Activated CD4-positive, alpha-beta T cell treated with anti-CD3 and anti-CD28 coated beads for 36 hours (primary cell): Measurements from ENCODE around the gene PI4KA. TPM values are rescaled to one million over a fixed set of nuclear protein-coding genes. Genes with fewer than 3 reads are reported as not detected.
A peak's percentile ranks its signal among the peaks of the same experiment; 100 is the strongest.
"Not testable (repeated sequence)": the region's sequence is repeated elsewhere in the genome, so short reads cannot be mapped to it uniquely, and the experiment has no call there.

Experiments
- ATAC-seq: fragments of 200-7000 bp; cut with Tn5 transposase; one replicate; pipeline ENCODE4 v1.10.0; 2021; ENCODE audit warnings: mild to moderate bottlenecking, moderate library complexity
- CTCF ChIA-PET: fragments of 350-600 bp; sonication (Branson Sonifier 250); formaldehyde crosslinking; loops from one replicate; lab custom pipeline; 2021; ENCODE audit warnings: antibody characterized with exemption; lab: Charles Lee
- POLR2A ChIA-PET: fragments of 350-600 bp; sonication (Branson Sonifier 250); formaldehyde crosslinking; loops from one replicate; lab custom pipeline; 2021; ENCODE audit warnings: antibody characterized with exemption, inconsistent platforms; lab: Charles Lee
- DNase-seq: peaks from one replicate; pipeline ENCODE4 v3.0.0-alpha.2; 2020
- H3K27ac Mint-ChIP-seq: one replicate; pipeline ENCODE4 v1.8.0; 2021; ENCODE audit warnings: mixed read lengths
- H3K27me3 Mint-ChIP-seq: one replicate; pipeline ENCODE4 v1.8.0; 2021; ENCODE audit warnings: mixed read lengths
- H3K36me3 Mint-ChIP-seq: one replicate; pipeline ENCODE4 v1.8.0; 2021; ENCODE audit warnings: low read depth, mixed read lengths
- H3K4me1 Mint-ChIP-seq: one replicate; pipeline ENCODE4 v1.8.0; 2021; ENCODE audit warnings: mixed read lengths
- H3K4me3 Mint-ChIP-seq: one replicate; pipeline ENCODE4 v1.8.0; 2021; ENCODE audit warnings: mild to moderate bottlenecking, moderate library complexity, mixed read lengths
- H3K9me3 Mint-ChIP-seq: one replicate; pipeline ENCODE4 v1.8.0; 2021; ENCODE audit warnings: low read depth, mixed read lengths
- intact Hi-C, 2 experiments: fragments of 100-400 bp; cut with DNase I in 1 of 2; cut with micrococcal nuclease in 1 of 2; formaldehyde crosslinking; loops; one replicate each; pipeline versions ENCODE4 v1.14.2 to v1.15.1; 2022 to 2024; cut with DNase I, micrococcal nuclease
- total RNA-seq, 2 experiments: library from RNA; stranded (reverse); gene quantifications; one replicate each; pipeline ENCODE4 v1.2.3, GENCODE V29; 2021

PI4KA gene
- total RNA-seq = 10 to 100 TPM; 52.8 TPM

DNA sequence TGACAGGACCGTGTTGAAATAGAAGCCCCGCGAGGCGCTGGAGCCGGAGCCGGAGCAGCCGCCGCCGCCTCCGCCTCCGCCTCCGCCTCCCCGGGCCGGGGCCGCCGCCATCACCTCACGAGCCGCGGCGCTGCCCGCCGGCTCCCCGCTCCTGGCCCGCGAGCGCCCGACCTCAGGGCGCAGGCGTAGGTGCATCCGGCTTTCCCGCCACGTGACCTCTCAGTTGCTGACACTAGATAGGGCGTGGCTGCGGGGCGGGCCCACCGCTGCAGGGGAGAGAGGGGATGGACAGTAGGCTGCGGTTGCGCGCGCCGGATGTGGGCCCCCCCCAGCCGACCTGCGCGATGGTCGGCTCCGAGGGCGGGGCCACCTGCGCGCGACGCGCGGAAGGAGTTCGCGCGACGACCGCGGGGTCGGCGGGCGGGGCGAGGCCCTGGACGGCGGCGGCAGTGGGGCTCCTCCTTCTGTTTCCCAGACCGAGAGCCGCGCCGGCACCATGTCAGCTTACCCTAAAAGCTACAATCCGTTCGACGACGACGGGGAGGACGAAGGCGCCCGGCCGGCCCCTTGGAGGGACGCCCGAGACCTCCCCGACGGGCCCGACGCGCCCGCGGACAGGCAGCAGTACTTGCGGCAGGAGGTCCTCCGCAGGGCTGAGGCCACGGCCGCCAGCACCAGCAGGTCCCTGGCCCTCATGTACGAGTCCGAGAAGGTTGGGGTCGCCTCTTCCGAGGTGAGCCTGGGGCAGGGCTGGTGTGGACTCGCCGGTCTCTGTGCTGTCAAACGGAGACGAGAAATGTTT, at the start of gene PI4KA, which contains the start of gene SNAP29:
Gene PI4KA, minus strand, starts transcription at position 197 of the 802 bp plus-strand sequence. Its CDS starts 86 bp downstream, at position 111.
Gene SNAP29, plus strand, starts transcription at position 393 of the 802 bp plus-strand sequence. Its CDS starts 104 bp downstream, at position 497.
- DNase-seq (peak; percentile 99), ATAC-seq (peak; percentile 95)
- peak within 1 kb of the TSS; percentile 87 for H3K4me3 Mint-ChIP-seq
- H3K36me3 Mint-ChIP-seq = peaks cover 4% of the 10 kb centered on the region
- no peaks in the 10 kb centered on the region for H3K9me3 Mint-ChIP-seq
- peaks cover 46% of the 10 kb centered on the region for H3K4me1 Mint-ChIP-seq
- ChIA-PET POLR2A (interaction anchor here (0.8 to 1.0 kb wide), 2 partner anchors 56 to 102 kb away, joined by 3 read pairs; no protein-coding TSS in a partner anchor), CTCF (no interaction called here)
- intact Hi-C loops = loop anchor here (1.0 to 5.0 kb wide), 13 partner anchors 58 to 1008 kb away; partner anchors contain the start of genes CRKL (in 2 of the 2), THAP7 (in 2 of the 2), MAPK1 (in 1 of the 2) and MED15 (in 1 of the 2)
- H3K27me3 Mint-ChIP-seq = no peaks in the 10 kb centered on the region
- peak within 1 kb of the TSS; percentile 79 for H3K27ac Mint-ChIP-seq

DNA sequence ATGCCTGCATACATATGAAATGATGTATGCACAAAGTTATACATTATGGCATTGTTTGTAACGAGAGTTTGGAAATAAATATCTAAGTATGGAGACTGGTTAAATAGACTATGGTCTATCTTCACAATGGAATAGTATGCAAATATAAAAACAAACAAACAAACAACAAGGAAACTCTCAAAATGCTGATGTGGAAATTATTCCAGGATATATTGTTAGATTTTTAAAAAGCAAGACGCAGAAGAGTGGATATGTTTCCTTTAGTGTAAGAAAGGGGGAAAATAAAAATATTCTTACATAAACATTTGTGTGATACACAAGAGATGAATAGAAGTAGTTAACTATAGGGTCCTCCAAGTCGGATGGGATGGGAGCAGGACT, 47.8 kb upstream of the PI4KA start:
- H3K4me1 Mint-ChIP-seq = no peaks in the 10 kb centered on the region
- POLR2A ChIA-PET = no interaction called here

DNA sequence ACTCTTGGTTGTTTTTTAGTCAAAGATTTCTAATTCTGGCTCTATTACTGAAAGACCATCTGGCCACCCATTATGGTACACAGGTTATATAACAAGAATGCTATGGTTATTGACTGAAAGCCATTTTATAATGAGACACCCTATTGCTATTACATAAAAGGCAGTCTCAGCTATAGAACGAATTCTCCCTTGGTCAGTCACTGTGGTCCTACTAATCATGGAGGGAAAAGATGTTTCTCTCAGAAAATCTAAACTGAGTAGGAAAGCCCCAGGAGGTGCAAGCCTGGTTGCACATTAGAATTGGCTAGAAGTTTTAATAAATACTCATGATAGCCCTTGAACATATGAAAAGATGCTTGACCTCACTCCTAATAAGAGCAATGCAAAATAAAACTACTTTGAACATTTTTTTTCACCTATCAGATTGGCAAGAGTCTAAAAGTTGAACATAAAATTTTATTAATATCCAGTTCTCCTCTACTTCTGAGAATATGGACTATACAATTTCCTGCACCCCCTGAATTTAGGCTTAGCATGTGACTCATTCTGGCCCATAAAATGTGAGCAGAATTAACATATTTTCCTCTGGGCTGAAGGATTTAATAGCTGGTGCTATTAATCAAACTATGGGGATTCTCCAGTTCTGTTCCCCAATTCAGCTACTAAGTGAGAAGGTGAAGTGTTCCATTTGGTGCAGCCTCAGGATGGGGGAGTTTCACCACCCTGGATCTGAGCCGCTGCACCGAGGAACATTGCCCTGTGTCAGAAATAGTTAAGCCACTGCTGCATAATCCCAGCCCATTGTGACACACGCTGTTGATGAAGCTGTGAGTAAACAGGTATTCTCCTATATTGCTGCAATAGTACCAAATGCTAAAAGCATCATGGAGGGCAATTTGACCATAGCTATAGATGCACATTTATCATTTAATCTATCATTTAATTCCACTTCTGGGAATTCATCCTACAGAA, 47.1 kb upstream of the PI4KA start:
- H3K4me3 Mint-ChIP-seq = no peak overlapping the region
- ChIA-PET POLR2A (no interaction called here), CTCF (interaction anchor here (0.6 kb wide), 1 partner anchor 437 kb away, joined by 4 read pairs; no protein-coding TSS in a partner anchor)
- no peaks in the 10 kb centered on the region for H3K27me3 Mint-ChIP-seq
- no peaks in the 10 kb centered on the region for H3K36me3 Mint-ChIP-seq
- H3K27ac Mint-ChIP-seq = no peak overlapping the region
- no peaks in the 10 kb centered on the region for H3K9me3 Mint-ChIP-seq
- DNase-seq (no peak), ATAC-seq (no peak)
- intact Hi-C loops = no loop called here
- H3K4me1 Mint-ChIP-seq = no peaks in the 10 kb centered on the region

More for the DNA sequence above, 47.8 kb upstream of the PI4KA start:
- Mint-ChIP-seq H3K36me3 (no peaks in the 10 kb centered on the region), H3K27me3 (no peaks in the 10 kb centered on the region), H3K9me3 (no peaks in the 10 kb centered on the region), H3K4me3 (no peak overlapping the region), H3K27ac (no peak overlapping the region)
- intact Hi-C loops = no loop called here
- no peak for DNase-seq
- no peak for ATAC-seq
- CTCF ChIA-PET = interaction anchor here (0.6 kb wide), 1 partner anchor 438 kb away, joined by 4 read pairs; no protein-coding TSS in a partner anchor

DNA sequence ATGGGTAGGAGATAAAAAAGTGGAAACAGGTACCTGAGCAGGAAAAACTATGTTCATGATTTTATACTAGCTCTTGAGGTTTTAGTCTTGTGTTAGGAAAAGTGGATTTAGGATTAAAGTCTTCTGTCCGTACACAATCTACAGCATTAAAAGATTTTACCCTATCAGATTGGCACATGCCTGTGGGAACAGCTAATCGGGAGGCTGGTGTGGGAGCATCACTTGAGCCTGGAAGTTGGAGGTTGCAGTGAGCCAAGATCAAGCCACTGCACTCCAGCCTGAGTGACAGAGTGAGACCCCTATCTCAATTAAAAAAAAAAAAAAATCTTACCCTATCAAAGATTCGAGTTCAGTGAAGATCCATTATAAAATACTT, 46.4 kb upstream of the PI4KA start:
- Mint-ChIP-seq H3K9me3 (no peaks in the 10 kb centered on the region), H3K27me3 (no peaks in the 10 kb centered on the region), H3K36me3 (no peaks in the 10 kb centered on the region), H3K27ac (no peak overlapping the region), H3K4me3 (no peak overlapping the region), H3K4me1 (no peaks in the 10 kb centered on the region)
- ChIA-PET POLR2A (no interaction called here), CTCF (no interaction called here)
- intact Hi-C loops = no loop called here
- ATAC-seq (no peak), DNase-seq (no peak)

DNA sequence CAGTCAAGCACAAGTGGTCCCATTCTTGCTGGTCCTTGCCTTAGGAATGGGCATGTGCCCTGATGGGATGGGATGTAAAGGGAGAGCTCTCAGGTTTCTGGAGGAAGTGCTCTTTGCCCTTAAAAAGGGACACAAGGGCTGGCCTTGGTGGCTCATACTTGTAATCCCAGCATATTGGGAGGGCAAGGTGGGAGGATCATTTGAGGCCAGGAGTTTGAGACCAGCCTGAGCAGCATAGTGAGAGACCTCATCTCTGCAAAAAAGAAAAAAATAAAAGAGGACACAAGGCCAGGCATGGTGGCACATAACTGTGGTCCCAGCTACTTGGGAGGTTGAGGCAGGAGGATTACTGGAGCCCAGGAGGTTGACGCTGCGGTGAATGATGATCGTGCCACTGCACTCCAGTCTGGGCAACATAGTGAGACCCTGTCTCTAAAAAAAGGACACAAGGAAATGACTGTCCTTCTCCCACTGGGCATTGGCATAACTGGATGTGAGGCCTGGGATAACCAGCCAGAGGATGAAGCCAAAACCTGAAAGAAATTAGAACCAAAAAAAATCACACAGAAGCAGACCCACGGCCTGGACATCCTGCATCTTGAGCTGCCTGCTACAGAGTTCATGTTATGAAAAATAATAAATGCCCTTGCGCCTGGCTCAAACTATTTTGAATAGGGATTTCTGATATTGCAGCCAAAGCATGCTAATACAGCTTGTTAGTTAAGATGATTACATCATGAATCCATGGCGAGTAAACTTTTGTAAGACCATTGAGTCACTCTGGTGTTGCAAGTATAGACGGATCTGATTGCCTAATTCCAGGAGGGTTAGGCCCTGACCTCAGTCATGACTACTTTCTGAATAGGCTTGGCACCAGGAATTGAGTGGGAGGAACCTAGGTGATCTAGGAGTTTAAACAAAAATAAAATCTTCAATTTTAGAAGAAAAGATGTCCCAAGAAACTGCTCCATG, 45.7 kb upstream of the PI4KA start:
- no peaks in the 10 kb centered on the region for H3K36me3 Mint-ChIP-seq
- H3K4me1 Mint-ChIP-seq = no peaks in the 10 kb centered on the region
- no peaks in the 10 kb centered on the region for H3K9me3 Mint-ChIP-seq
- ChIA-PET POLR2A (no interaction called here), CTCF (no interaction called here)
- intact Hi-C loops = no loop called here
- no peak overlapping the region for H3K4me3 Mint-ChIP-seq
- no peaks in the 10 kb centered on the region for H3K27me3 Mint-ChIP-seq
- DNase-seq = no peak
- H3K27ac Mint-ChIP-seq = no peak overlapping the region
- ATAC-seq = no peak

DNA sequence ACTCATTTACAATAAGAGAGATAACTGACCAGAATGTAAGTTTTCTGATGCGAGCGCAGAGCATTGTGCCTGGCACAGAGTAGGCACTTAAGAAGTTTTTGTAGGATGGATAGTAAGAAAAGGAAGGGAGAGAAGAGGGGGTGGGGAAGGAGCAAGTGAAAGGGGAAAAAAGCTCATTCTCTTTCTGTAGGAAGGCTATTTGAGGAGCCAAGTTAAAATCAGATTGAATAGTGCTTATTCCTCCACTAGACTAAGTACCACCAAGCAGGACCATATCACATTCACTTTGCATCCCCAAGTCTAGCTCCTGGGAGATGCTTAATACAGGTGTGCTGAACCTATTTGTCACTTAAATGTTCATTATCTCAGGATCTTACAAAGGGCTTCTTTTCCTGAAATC, 44.5 kb upstream of the PI4KA start:
- Mint-ChIP-seq H3K4me1 (no peaks in the 10 kb centered on the region), H3K4me3 (no peak overlapping the region), H3K36me3 (no peaks in the 10 kb centered on the region), H3K27me3 (no peaks in the 10 kb centered on the region), H3K9me3 (no peaks in the 10 kb centered on the region), H3K27ac (no peak overlapping the region)
- intact Hi-C loops = no loop called here
- ChIA-PET POLR2A (no interaction called here), CTCF (no interaction called here)
- DNase-seq (no peak), ATAC-seq (no peak)

DNA sequence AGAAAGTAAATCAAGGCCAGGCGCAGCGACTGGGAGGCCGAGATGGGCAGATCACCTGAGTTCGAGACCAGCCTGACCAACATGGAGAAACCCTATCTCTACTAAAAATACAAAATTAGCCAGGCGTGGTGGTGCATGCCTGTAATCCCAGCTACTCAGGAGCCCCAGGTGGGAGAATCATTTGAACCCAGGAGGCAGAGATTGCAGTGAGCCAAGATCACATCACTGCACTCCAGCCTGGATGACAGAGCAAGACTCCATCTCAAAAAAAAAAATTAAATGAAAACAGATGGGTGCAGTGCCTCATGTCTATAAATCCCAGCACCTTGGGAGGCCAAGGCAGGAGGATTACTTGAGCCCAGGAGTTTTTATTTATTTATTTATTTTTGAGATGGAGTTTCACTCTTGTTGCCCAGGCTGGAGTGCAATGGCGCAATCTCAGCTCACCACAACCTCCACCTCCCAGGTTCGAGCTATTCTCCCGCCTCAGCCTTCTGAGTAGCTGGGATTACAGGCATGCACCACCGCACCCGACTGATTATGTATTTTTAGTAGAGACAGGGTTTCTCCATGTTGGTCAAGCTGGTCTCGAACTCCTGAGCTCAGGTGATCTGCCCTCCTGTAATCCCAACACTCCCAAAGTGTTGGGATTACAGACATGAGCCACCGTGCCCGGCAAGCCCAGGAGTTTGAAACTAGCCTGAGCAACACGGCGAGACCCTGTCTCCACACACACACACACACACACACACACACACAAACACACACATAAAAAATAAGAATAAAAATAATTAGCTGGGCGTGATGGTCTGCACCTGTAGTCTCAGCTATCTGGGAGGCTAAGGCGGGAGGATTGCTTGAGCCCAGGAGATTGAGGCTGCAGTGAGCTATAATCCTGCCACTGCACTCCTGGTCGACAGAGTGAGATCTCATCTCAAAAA, 42.8 kb upstream of the PI4KA start:
- CTCF ChIA-PET = interaction anchor here (0.6 to 0.8 kb wide), 3 partner anchors 16 to 466 kb away, joined by 3 read pairs; partner anchors contain the start of gene CRKL
- ATAC-seq, intact Hi-C loops, H3K27me3 Mint-ChIP-seq, DNase-seq, H3K9me3 Mint-ChIP-seq, H3K27ac Mint-ChIP-seq, H3K36me3 Mint-ChIP-seq, POLR2A ChIA-PET, H3K4me3 Mint-ChIP-seq, H3K4me1 Mint-ChIP-seq: not testable (repeated sequence)

DNA sequence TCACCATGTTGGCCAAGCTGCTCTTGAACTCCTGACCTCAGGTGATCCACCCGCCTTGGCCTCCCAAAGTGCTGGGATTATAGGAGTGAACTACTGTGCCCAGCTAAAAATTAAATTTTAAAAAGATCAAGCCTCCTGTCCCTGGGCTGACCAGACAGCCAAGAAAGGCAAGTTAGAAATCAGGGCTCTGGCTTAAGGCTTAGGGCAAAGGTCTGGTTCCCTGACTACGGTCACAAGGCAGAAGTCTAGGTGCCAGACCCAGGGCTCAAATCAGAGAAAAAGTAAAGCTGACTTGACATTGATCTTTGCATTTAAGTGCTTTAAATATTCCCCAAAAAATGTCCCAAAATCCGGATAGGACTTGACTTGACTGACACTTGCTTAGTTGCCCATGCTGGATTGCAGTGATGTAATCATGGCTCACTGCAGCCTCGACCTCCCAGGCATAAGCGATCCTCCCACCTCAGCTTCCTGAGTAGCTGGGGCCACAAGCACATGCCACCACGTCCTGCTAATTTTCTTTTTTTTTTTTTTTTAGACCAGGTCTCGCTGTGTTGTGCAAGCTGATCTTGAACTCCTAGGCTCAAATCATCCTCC, 41.3 kb upstream of the PI4KA start:
- ChIA-PET CTCF (interaction anchor here (0.8 to 2.5 kb wide), 2 partner anchors 9 to 14 kb away, joined by 3 to 8 read pairs; no protein-coding TSS in a partner anchor), POLR2A (no interaction called here)
- intact Hi-C loops = no loop called here
- ATAC-seq (no peak), DNase-seq (no peak)
- Mint-ChIP-seq H3K27ac (no peak overlapping the region), H3K4me3 (no peak overlapping the region), H3K9me3 (no peaks in the 10 kb centered on the region), H3K36me3 (no peaks in the 10 kb centered on the region), H3K4me1 (no peaks in the 10 kb centered on the region), H3K27me3 (peaks cover 2% of the 10 kb centered on the region)

DNA sequence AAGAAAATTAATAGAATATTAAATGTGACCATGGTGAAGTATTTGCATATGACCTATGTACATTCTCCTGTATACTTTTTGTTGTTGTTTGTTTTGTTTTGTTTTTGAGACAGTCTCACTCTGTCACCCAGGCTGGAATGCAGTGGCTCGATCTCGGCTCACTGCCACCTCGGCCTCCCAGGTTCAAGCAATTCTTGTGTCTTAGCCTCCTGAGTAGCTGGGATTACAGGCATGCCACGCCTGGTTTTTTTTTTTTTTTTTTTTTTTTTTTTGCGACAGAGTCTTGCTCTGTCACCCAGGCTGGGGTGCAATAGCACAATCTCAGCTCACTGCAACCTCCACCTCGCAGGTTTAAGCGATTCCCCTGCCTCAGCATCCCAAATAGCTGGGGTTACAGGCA, 39.1 kb upstream of the PI4KA start:
- H3K4me1 Mint-ChIP-seq, DNase-seq, ATAC-seq, H3K9me3 Mint-ChIP-seq, H3K4me3 Mint-ChIP-seq, H3K27ac Mint-ChIP-seq, H3K36me3 Mint-ChIP-seq, intact Hi-C loops, H3K27me3 Mint-ChIP-seq: not testable (repeated sequence)
- ChIA-PET POLR2A (interaction anchor here (0.6 kb wide), 1 partner anchor 24 kb away, joined by 6 read pairs; no protein-coding TSS in a partner anchor), CTCF (interaction anchor here (0.6 to 2.5 kb wide), 2 partner anchors 12 to 1537 kb away, joined by 3 to 8 read pairs; no protein-coding TSS in a partner anchor)
